Mesodermal cell (in vitro differentiated cells): ENCODE measurements around the gene REV1.

Source experiments
- H3K27ac ChIP-seq: 2 replicates; pipeline ENCODE4 v1.7.0; 2013; ENCODE audit warnings: mild to moderate bottlenecking, low read depth, low read length, moderate library complexity; ENCODE audit not compliant: severe bottlenecking
- H3K36me3 ChIP-seq: 2 replicates; pipeline ENCODE4 v1.7.1; 2013; ENCODE audit warnings: mild to moderate bottlenecking, low read length, moderate library complexity; ENCODE audit not compliant: control insufficient read depth, insufficient read depth
- H3K4me1 ChIP-seq: one replicate; pipeline ENCODE4 v1.7.1; 2013; ENCODE audit warnings: mild to moderate bottlenecking, low read length; ENCODE audit not compliant: insufficient read depth, control insufficient read depth, poor library complexity, severe bottlenecking
- H3K4me3 ChIP-seq: 2 replicates; pipeline ENCODE4 v1.7.0; 2013; ENCODE audit warnings: low read length, control low read depth, mild to moderate bottlenecking; ENCODE audit not compliant: insufficient read depth, poor library complexity, severe bottlenecking; ENCODE audit errors: extremely low read depth
- H3K9me3 ChIP-seq: 2 replicates; pipeline ENCODE4 v1.7.1; 2013; ENCODE audit warnings: mild to moderate bottlenecking, low read length, moderate library complexity; ENCODE audit not compliant: control insufficient read depth
- WGBS, 2 experiments: methylation state at CpG; one replicate each; pipeline ENCODE4 v1.1.5; 2013; ENCODE audit warnings: missing lambda C conversion rate in 2 of 2; ENCODE audit not compliant: insufficient coverage in 2 of 2; 5-methylcytosine and 5-hydroxymethylcytosine counted together

Gene REV1

DNA sequence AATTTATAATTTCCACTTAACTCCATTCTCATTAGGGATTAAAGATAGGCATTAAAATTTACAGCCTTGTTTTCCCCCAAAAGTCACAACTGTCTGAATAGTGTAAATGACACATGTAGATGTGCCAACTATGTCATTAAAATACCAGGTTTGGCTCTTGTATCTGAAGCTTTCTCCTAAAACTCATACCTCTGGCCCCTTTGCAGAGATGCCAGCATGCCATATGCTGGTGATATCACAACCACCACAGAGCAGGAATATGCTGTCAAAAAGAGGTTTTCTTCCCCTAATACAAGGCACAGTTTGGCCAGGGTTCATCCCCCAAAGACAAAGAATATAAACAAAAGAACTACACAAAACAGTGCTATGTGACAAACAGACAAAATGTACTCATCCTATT is 65.4 kb downstream of the REV1 start:
- Histone ChIP-seq H3K4me1 (no peaks in the 10 kb centered on the region), H3K9me3 (no peaks in the 10 kb centered on the region), H3K36me3 (peaks cover 63% of the 10 kb centered on the region), H3K27ac (no peak overlapping the region), H3K4me3 (no peak overlapping the region)

GRCh38 chr2:99422599-99422998 is 67.2 kb downstream of the REV1 start:
- Histone ChIP-seq H3K36me3 (peaks cover 65% of the 10 kb centered on the region), H3K27ac (no peak overlapping the region), H3K4me1 (no peaks in the 10 kb centered on the region), H3K9me3 (no peaks in the 10 kb centered on the region), H3K4me3 (no peak overlapping the region)
- WGBS, 2 experiments: no CpG with 5 or more reads among the region's 3 CpGs

- WGBS, 2 experiments: 92 to 97% methylated on average over 4 to 5 of the region's 5 CpGs
- H3K36me3 ChIP-seq: peaks cover 73% of the 10 kb centered on the region
Measured at GRCh38 chr2:99421469-99421868, 68.3 kb downstream of the REV1 start.

DNA sequence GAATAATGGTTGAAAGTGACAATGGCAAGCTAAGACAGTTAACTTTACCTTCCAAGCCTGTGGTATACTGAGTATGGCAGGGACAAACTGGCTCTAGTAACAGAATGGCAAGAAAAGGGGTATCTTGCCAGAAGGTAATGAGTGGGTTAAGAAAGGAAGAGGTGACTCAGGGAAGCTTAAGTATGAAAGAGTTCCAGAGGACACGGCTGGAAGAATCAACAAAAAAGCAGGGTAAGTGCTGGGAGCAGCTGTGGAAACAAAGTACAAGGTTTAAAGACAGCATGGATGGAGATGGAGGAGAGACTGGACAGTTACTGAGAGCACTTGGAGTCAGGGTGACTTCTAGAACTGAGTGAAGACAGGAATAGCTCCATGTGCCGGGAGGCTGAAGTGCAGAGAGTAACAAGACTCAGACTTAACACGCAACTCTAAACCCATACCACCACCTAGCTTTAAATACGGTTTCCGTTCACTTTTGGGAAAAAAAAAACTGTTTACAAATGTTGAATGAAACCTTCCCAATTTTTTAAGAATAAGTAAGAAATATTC is 69.0 kb downstream of the REV1 start:
- Histone ChIP-seq H3K27ac (no peak overlapping the region), H3K36me3 (peaks cover 79% of the 10 kb centered on the region), H3K4me3 (no peak overlapping the region), H3K9me3 (no peaks in the 10 kb centered on the region), H3K4me1 (no peaks in the 10 kb centered on the region)
- WGBS, 2 experiments: 73 to 85% methylated on average over 1 of the region's 5 CpGs

More at GRCh38 chr2:99421469-99421868, 68.3 kb downstream of the REV1 start:
- H3K4me3 ChIP-seq: no peak overlapping the region
- H3K27ac ChIP-seq: no peak overlapping the region
- no peaks in the 10 kb centered on the region for H3K4me1 ChIP-seq
- no peaks in the 10 kb centered on the region for H3K9me3 ChIP-seq

- H3K27ac ChIP-seq: no peak overlapping the region
- H3K9me3 ChIP-seq: no peaks in the 10 kb centered on the region
- no peak overlapping the region for H3K4me3 ChIP-seq
- peaks cover 80% of the 10 kb centered on the region for H3K36me3 ChIP-seq
- WGBS, 2 experiments: 100% methylated on average over 1 of the region's 1 CpG; no CpG with 5 or more reads in 1 of the 2 experiments
- H3K4me1 ChIP-seq: no peaks in the 10 kb centered on the region
Measured at GRCh38 chr2:99420031-99420430, 69.8 kb downstream of the REV1 start.

DNA sequence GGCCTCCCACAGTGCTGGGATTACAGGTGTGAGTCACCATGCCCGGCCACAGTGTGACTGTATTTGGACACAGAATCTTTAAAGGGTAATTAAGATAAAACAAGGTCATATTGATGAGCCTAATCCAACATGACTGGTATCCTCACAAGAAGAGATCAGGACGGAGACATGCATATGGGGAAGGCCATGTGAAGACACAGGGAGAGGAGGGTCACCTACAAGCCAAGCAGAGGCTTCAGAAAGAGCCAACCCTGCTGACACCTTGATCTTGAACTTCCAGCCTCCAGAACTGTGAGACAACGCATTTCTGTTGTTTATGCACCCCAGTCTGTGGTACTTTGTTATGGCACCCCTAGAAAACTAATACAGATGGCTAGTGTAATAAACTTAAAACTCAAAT is 72.4 kb downstream of the REV1 start:
- H3K9me3 ChIP-seq: no peaks in the 10 kb centered on the region
- H3K27ac ChIP-seq: no peak overlapping the region
- peaks cover 84% of the 10 kb centered on the region for H3K36me3 ChIP-seq
- H3K4me3 ChIP-seq: no peak overlapping the region
- 84% methylated on average over 2 of the region's 3 CpGs; no CpG with 5 or more reads in 1 of the 2 experiments for WGBS, 2 experiments
- H3K4me1 ChIP-seq: no peaks in the 10 kb centered on the region

GRCh38 chr2:99414566-99414965 is 75.3 kb downstream of the REV1 start:
- no CpG with 5 or more reads among the region's 1 CpG for WGBS, 2 experiments
- Histone ChIP-seq H3K9me3 (no peaks in the 10 kb centered on the region), H3K36me3 (peaks cover 86% of the 10 kb centered on the region), H3K4me3 (no peak overlapping the region), H3K4me1 (no peaks in the 10 kb centered on the region), H3K27ac (no peak overlapping the region)

GRCh38 chr2:99410276-99410675 is 79.5 kb downstream of the REV1 start:
- no peaks in the 10 kb centered on the region for H3K4me1 ChIP-seq
- WGBS, 2 experiments: 90 to 95% methylated on average over 4 of the region's 4 CpGs
- H3K36me3 ChIP-seq: peaks cover 91% of the 10 kb centered on the region
- no peak overlapping the region for H3K4me3 ChIP-seq
- no peak overlapping the region for H3K27ac ChIP-seq
- H3K9me3 ChIP-seq: no peaks in the 10 kb centered on the region

- peaks cover 92% of the 10 kb centered on the region for H3K36me3 ChIP-seq
- H3K9me3 ChIP-seq: no peaks in the 10 kb centered on the region
- H3K4me1 ChIP-seq: peaks cover 14% of the 10 kb centered on the region
- H3K27ac ChIP-seq: no peak overlapping the region
- no peak overlapping the region for H3K4me3 ChIP-seq
- WGBS, 2 experiments: 100% methylated on average over 4 of the region's 6 CpGs; no CpG with 5 or more reads in 1 of the 2 experiments
Measured at GRCh38 chr2:99406137-99406536, 83.7 kb downstream of the REV1 start.

GRCh38 chr2:99404797-99405669 is 84.8 kb downstream of the REV1 start:
- no peak overlapping the region for H3K4me3 ChIP-seq
- WGBS, 2 experiments: 92 to 95% methylated on average over 4 of the region's 5 CpGs
- no peak overlapping the region for H3K27ac ChIP-seq
- H3K36me3 ChIP-seq: peaks cover 94% of the 10 kb centered on the region
- no peaks in the 10 kb centered on the region for H3K9me3 ChIP-seq
- peaks cover 14% of the 10 kb centered on the region for H3K4me1 ChIP-seq
